ENCODE measurements around the gene GHRHR. TPM values are rescaled to one million over a fixed set of nuclear protein-coding genes. Genes with fewer than 3 reads are reported as not detected.

GHRHR gene
- total and polyA plus RNA-seq, 9 of the 15 experiments (the other 6 are each of a cell fraction or from before 2014, with no cell fraction given), result not detected

DNA sequence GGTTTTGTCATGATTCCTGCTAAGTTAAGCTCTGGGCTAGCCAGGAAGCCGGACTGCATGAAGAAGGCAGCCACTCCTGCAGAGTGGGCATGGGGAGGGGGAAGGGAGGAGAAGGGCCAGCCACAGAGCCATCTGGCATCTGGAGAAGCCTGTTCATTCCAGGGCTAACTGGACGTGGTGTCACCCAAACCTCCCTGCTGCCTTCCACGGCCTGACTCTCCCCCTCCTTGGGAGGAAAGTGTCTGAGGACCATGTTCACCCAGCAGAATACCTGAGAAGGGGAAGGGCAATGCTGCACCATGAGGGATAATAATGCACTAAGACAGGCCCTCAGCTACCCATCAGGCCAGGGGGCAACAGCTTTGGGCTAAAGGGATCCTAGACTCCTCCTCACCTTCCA is 36.7 kb upstream of the GHRHR start:
- Histone ChIP-seq H3K4me1 (replicated peaks in 1 of 2; ENCODE audit: control insufficient read depth in 2 of 2, insufficient read depth in 2 of 2, low read length in 2 of 2) (peaks cover 5 to 18% of the 10 kb centered on the region in 2 experiments; a peak in 4 of 5 replicates), H4K20me1 (replicated peaks; ENCODE audit: control insufficient read depth, insufficient read depth, low read length) (no peaks in the 10 kb centered on the region), H3K79me2 (ENCODE audit: control insufficient read depth, insufficient read depth, low read length) (no peaks in the 10 kb centered on the region), H3K27me3 (ENCODE audit: control insufficient read depth in 2 of 2, insufficient read depth in 2 of 2, low read length in 2 of 2) (no peaks in the 10 kb centered on the region), H3K27ac (ENCODE audit: extremely low read depth, low read depth, low read length) (no peak overlapping the region), H3K9me3 (replicated peaks; ENCODE audit: control insufficient read depth, insufficient read depth, low read depth, low read length) (no peaks in the 10 kb centered on the region), H3K4me3 (no peak overlapping the region), H3K9ac (ENCODE audit: insufficient read depth in 1 of 2, low read depth in 2 of 2, low read length in 2 of 2) (no peak overlapping the region), H3K4me2 (ENCODE audit: insufficient read depth, low read length) (no peak overlapping the region), H3K36me3 (ENCODE audit: control insufficient read depth, insufficient read depth, low read length) (no peaks in the 10 kb centered on the region), H2AFZ (ENCODE audit: low read depth, low read length) (no peak overlapping the region), H3K9me1 (ENCODE audit: control insufficient read depth, insufficient read depth, low read length) (peaks cover 7% of the 10 kb centered on the region)
- FAIRE-seq (no peak), DNase-seq (ENCODE audit: extremely low read depth in 1 of 4, low spot score in 3 of 4) (peak in 1 of 4 experiments; percentile 5), ATAC-seq (no peak)
- TF ChIP-seq ZKSCAN8 (CRISPR knock-in tag; IDR thresholded peaks at IDR 0.05) (no peak), ZNF124 (CRISPR knock-in tag; IDR thresholded peaks at IDR 0.05) (no peak), NFYB (IDR thresholded peaks at IDR 0.05; ENCODE audit: extremely low read depth, insufficient read length) (no peak), ZFPM2 (CRISPR knock-in tag; IDR thresholded peaks at IDR 0.05) (no peak), SAFB (IDR thresholded peaks at IDR 0.05; ENCODE audit: borderline replicate concordance, low read depth, low read length) (no peak), ZSCAN32 (CRISPR knock-in tag; IDR thresholded peaks at IDR 0.05) (no peak), TAL1 (IDR thresholded peaks at IDR 0.05) (no peak), NFATC3 (IDR thresholded peaks at IDR 0.05) (no peak)
- TF ChIP-seq, protein P1, sequence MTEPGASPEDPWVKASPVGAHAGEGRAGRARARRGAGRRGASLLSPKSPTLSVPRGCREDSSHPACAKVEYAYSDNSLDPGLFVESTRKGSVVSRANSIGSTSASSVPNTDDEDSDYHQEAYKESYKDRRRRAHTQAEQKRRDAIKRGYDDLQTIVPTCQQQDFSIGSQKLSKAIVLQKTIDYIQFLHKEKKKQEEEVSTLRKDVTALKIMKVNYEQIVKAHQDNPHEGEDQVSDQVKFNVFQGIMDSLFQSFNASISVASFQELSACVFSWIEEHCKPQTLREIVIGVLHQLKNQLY (CRISPR knock-in tag; conservative IDR thresholded peaks at IDR 0.05), result no peak
- TF ChIP-seq, protein P2, sequence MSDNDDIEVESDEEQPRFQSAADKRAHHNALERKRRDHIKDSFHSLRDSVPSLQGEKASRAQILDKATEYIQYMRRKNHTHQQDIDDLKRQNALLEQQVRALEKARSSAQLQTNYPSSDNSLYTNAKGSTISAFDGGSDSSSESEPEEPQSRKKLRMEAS (CRISPR knock-in tag; IDR thresholded peaks at IDR 0.05), result no peak
- TF ChIP-seq, protein P3, sequence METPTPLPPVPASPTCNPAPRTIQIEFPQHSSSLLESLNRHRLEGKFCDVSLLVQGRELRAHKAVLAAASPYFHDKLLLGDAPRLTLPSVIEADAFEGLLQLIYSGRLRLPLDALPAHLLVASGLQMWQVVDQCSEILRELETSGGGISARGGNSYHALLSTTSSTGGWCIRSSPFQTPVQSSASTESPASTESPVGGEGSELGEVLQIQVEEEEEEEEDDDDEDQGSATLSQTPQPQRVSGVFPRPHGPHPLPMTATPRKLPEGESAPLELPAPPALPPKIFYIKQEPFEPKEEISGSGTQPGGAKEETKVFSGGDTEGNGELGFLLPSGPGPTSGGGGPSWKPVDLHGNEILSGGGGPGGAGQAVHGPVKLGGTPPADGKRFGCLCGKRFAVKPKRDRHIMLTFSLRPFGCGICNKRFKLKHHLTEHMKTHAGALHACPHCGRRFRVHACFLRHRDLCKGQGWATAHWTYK (CRISPR knock-in tag; IDR thresholded peaks at IDR 0.05), result no peak
- TF ChIP-seq, protein P4, sequence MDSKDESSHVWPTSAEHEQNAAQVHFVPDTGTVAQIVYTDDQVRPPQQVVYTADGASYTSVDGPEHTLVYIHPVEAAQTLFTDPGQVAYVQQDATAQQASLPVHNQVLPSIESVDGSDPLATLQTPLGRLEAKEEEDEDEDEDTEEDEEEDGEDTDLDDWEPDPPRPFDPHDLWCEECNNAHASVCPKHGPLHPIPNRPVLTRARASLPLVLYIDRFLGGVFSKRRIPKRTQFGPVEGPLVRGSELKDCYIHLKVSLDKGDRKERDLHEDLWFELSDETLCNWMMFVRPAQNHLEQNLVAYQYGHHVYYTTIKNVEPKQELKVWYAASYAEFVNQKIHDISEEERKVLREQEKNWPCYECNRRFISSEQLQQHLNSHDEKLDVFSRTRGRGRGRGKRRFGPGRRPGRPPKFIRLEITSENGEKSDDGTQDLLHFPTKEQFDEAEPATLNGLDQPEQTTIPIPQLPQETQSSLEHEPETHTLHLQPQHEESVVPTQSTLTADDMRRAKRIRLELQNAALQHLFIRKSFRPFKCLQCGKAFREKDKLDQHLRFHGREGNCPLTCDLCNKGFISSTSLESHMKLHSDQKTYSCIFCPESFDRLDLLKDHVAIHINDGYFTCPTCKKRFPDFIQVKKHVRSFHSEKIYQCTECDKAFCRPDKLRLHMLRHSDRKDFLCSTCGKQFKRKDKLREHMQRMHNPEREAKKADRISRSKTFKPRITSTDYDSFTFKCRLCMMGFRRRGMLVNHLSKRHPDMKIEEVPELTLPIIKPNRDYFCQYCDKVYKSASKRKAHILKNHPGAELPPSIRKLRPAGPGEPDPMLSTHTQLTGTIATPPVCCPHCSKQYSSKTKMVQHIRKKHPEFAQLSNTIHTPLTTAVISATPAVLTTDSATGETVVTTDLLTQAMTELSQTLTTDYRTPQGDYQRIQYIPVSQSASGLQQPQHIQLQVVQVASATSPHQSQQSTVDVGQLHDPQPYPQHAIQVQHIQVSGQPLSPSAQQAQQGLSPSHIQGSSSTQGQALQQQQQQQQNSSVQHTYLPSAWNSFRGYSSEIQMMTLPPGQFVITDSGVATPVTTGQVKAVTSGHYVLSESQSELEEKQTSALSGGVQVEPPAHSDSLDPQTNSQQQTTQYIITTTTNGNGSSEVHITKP (IDR thresholded peaks at IDR 0.05; ENCODE audit: partially characterized antibody), result no peak
- in situ Hi-C loops (cut with MboI) (no loop called here), intact Hi-C loops (cut with micrococcal nuclease) (no loop called here)
- ChIA-PET CTCF (ENCODE audit: low intra/inter-chr PET ratio) (no interaction called here), POLR2A (no interaction called here)
- 35% methylated on average over 3 of the region's 3 CpGs for WGBS (ENCODE audit: insufficient coverage, low coverage, missing lambda C conversion rate)
- BruUV-seq (replicated peaks), result no TSS peak

Data from K562 (cell line).